HepG2 (cell line): Measurements from ENCODE around the gene KIF23. TPM values are rescaled to one million over a fixed set of nuclear protein-coding genes. Genes with fewer than 3 reads are reported as not detected.

Experiments
- DNMT1 ChIP-seq: sonication (generic); formaldehyde crosslinking; IDR thresholded peaks from 2 replicates; pipeline ENCODE4 v1.5.1; 2020; ENCODE audit warnings: mild to moderate bottlenecking, missing genetic modification reagents
- FLYWCH1 ChIP-seq: sonication (generic); formaldehyde crosslinking; IDR thresholded peaks from 2 replicates; pipeline ENCODE4 v1.8.1; 2023; ENCODE audit warnings: mild to moderate bottlenecking, missing genetic modification reagents
- FOXP4 ChIP-seq: sonication (generic); formaldehyde crosslinking; IDR thresholded peaks from 2 replicates; pipeline ENCODE4 v1.4.0; 2020; ENCODE audit warnings: missing genetic modification reagents
- HMGXB3 ChIP-seq: sonication (generic); formaldehyde crosslinking; IDR thresholded peaks from 2 replicates; pipeline ENCODE4 v1.4.0; 2020; ENCODE audit warnings: missing genetic modification reagents, borderline replicate concordance
- HOXA3 ChIP-seq: sonication (generic); formaldehyde crosslinking; IDR thresholded peaks from 2 replicates; pipeline ENCODE4 v1.5.0; 2020; ENCODE audit warnings: missing genetic modification reagents
- KDM3A ChIP-seq: IDR thresholded peaks from 2 replicates; pipeline ENCODE4 v1.6.1; 2018; ENCODE audit warnings: low read depth, missing compliant biosample characterization
- MXD3 ChIP-seq: IDR thresholded peaks from 2 replicates; pipeline ENCODE4 v1.6.1; 2016; ENCODE audit warnings: mild to moderate bottlenecking, missing biosample characterization, missing genetic modification reagents
- RNF2 ChIP-seq: fragments of 450-650 bp; conservative IDR thresholded peaks from 2 replicates; pipeline ENCODE4 v1.6.1; 2016; ENCODE audit warnings: low read depth
- SNAI1 ChIP-seq: sonication (generic); formaldehyde crosslinking; IDR thresholded peaks from 2 replicates; pipeline ENCODE4 v1.5.0; 2020; ENCODE audit warnings: mild to moderate bottlenecking, missing genetic modification reagents, borderline replicate concordance
- TCF12 ChIP-seq, 2 experiments: fragments of 450-650 bp in 1 of 2; sonication (generic) in 1 of 2; formaldehyde crosslinking in 1 of 2; IDR thresholded peaks; 2 replicates each; pipeline versions ENCODE4 v1.6.1 to v1.8.0; 2017 to 2022; ENCODE audit warnings: antibody characterized with exemption in 1 of 2, mild to moderate bottlenecking in 1 of 2, missing genetic modification reagents in 1 of 2, moderate library complexity in 1 of 2
- TFDP1 ChIP-seq: IDR thresholded peaks from 2 replicates; pipeline ENCODE4 v1.6.1; 2016; ENCODE audit warnings: missing compliant biosample characterization, missing genetic modification reagents, borderline replicate concordance
- THRA ChIP-seq: sonication (generic); formaldehyde crosslinking; IDR thresholded peaks from 2 replicates; pipeline ENCODE4 v1.4.0; 2020; ENCODE audit warnings: missing genetic modification reagents, borderline replicate concordance
- XBP1 ChIP-seq: sonication (generic); formaldehyde crosslinking; IDR thresholded peaks from 2 replicates; pipeline ENCODE4 v1.5.0; 2020; ENCODE audit warnings: missing genetic modification reagents
- ZMYM2 ChIP-seq: sonication (generic); formaldehyde crosslinking; IDR thresholded peaks from 2 replicates; pipeline ENCODE4 v1.8.0; 2022; ENCODE audit warnings: mild to moderate bottlenecking, missing genetic modification reagents
- ZNF362 ChIP-seq: sonication (generic); formaldehyde crosslinking; IDR thresholded peaks from 2 replicates; pipeline ENCODE4 v1.4.0; 2020; ENCODE audit warnings: missing genetic modification reagents, mild to moderate bottlenecking, borderline replicate concordance
- ZNF614 ChIP-seq: IDR thresholded peaks from 2 replicates; pipeline ENCODE4 v1.6.1; 2018; ENCODE audit warnings: missing biosample characterization, missing genetic modification reagents, inconsistent platforms, borderline replicate concordance
- polyA plus RNA-seq, 8 experiments: library from polyadenylated mRNA; depleted of rRNA in 3 of 8; stranded (reverse) in 7 of 8; unstranded in 1 of 8; fragments of >200 nt; fragmentation: Illumina TruSeq in 4 of 8; extraction: Trizol in 4 of 8; gene quantifications; 2 replicates each; pipeline versions ENCODE4 v1.2.1 to v1.2.3, GENCODE V29; 2011 to 2016; ENCODE audit warnings: low read depth in 4 of 8, missing spikeins in 1 of 8, mixed read lengths in 1 of 8; ENCODE audit not compliant: insufficient read depth in 1 of 8
- total RNA-seq, 5 experiments: library from RNA; depleted of rRNA; stranded (reverse); fragments of >200 nt; fragmentation: Illumina TruSeq; extraction: Trizol; gene quantifications; 2 replicates each; pipeline ENCODE4 v1.2.3, GENCODE V29; 2016; ENCODE audit warnings: low read depth in 1 of 5

KIF23 gene
- total and polyA plus RNA-seq, 2 of the 13 experiments (the other 11 are each of a cell fraction or from before 2014, with no cell fraction given), result 11.3 to 38.1 TPM

GRCh38 chr15:69452692-69453521 lies 38.8 kb downstream of the KIF23 start, which contains the start of gene RPLP1 (continued):
- TF ChIP-seq FOXP4 (CRISPR knock-in tag) (no peak), ZNF614 (CRISPR knock-in tag) (peak; percentile 58; the same call in 1 of the 2 replicates), HMGXB3 (CRISPR knock-in tag) (peak; percentile 88; the same call in 1 of the 2 replicates), HOXA3 (CRISPR knock-in tag) (peak; percentile 60; the same call in 1 of the 2 replicates), SNAI1 (CRISPR knock-in tag) (peak; percentile 78), ZNF362 (CRISPR knock-in tag) (peak; percentile 57; the same call in 1 of the 2 replicates), ZMYM2 (CRISPR knock-in tag) (peak; percentile 67; the same call in 1 of the 2 replicates), KDM3A (CRISPR knock-in tag) (0 out of 2 replicates have a peak, but pooled peaks have one; percentile 35), THRA (CRISPR knock-in tag) (peak; percentile 40; the same call in 1 of the 2 replicates), RNF2 (peak; percentile 43; the same call in 1 of the 2 replicates), MXD3 (peak; percentile 83), TFDP1 (CRISPR knock-in tag) (peak; percentile 46; the same call in 1 of the 2 replicates), XBP1 (CRISPR knock-in tag) (no peak), DNMT1 (CRISPR knock-in tag) (peak; percentile 65; the same call in 1 of the 2 replicates), FLYWCH1 (CRISPR knock-in tag) (0 out of 2 replicates have a peak, but pooled peaks have one; percentile 16), TCF12 (IDR thresholded peaks at IDR 0.05) (no peak), TCF12 (CRISPR knock-in tag; IDR thresholded peaks at IDR 0.05) (peak; percentile 64; the same call in 1 of the 2 replicates)
